Loucy (cell line): ENCODE results near the gene ZNF57.

Source experiments
- H2AFZ ChIP-seq: fragments of 200-600 bp; sonication (generic); 2 replicates; pipeline ENCODE4 v1.6.0; 2016; ENCODE audit warnings: antibody characterized with exemption, mild to moderate bottlenecking, low read length, moderate library complexity
- H3F3A ChIP-seq: fragments of 200-600 bp; 2 replicates; pipeline ENCODE4 v1.6.0; 2016; ENCODE audit warnings: antibody characterized with exemption, low read depth, mild to moderate bottlenecking
- H3K27me3 ChIP-seq: fragments of 200-600 bp; sonication (generic); 2 replicates; pipeline ENCODE4 v1.6.1; 2014; ENCODE audit warnings: low read length, mild to moderate bottlenecking; ENCODE audit not compliant: insufficient read depth, poor library complexity, severe bottlenecking
- H3K36me3 ChIP-seq: fragments of 200-600 bp; sonication (generic); 2 replicates; pipeline ENCODE4 v1.6.1; 2016; ENCODE audit warnings: low read length; ENCODE audit not compliant: insufficient read depth
- H3K4me1 ChIP-seq: fragments of 200-600 bp; sonication (generic); 2 replicates; pipeline ENCODE4 v1.5.1; 2014; ENCODE audit warnings: low read length, mild to moderate bottlenecking; ENCODE audit not compliant: insufficient read depth, poor library complexity, severe bottlenecking
- H3K4me2 ChIP-seq: fragments of 200-600 bp; sonication (generic); 2 replicates; pipeline ENCODE4 v1.6.0; 2014; ENCODE audit warnings: antibody characterized with exemption, low read length, low read depth, mild to moderate bottlenecking; ENCODE audit not compliant: poor library complexity, severe bottlenecking
- H3K4me3 ChIP-seq: fragments of 200-600 bp; sonication (generic); 2 replicates; pipeline ENCODE4 v1.5.1; 2014; ENCODE audit warnings: low read length, mild to moderate bottlenecking, mixed read lengths; ENCODE audit not compliant: poor library complexity, severe bottlenecking
- H3K79me2 ChIP-seq: fragments of 200-600 bp; sonication (generic); 2 replicates; pipeline ENCODE4 v1.6.1; 2014; ENCODE audit warnings: low read length; ENCODE audit not compliant: insufficient read depth
- H3K9ac ChIP-seq: fragments of 200-600 bp; sonication (generic); 2 replicates; pipeline ENCODE4 v1.6.0; 2014; ENCODE audit warnings: mild to moderate bottlenecking, low read depth, low read length, moderate library complexity; ENCODE audit not compliant: poor library complexity, severe bottlenecking
- H3K9me2 ChIP-seq: fragments of 200-600 bp; sonication (generic); replicated peaks from 2 replicates; pipeline ENCODE4 v1.6.1; 2016; ENCODE audit warnings: low read depth, low read length, mixed read lengths
- H3K9me3 ChIP-seq: fragments of 200-600 bp; sonication (generic); 2 replicates; pipeline ENCODE4 v1.6.1; 2014; ENCODE audit warnings: mild to moderate bottlenecking, antibody characterized with exemption, low read length, low read depth; ENCODE audit not compliant: insufficient read depth
- H4K20me1 ChIP-seq: fragments of 200-600 bp; sonication (generic); 2 replicates; pipeline ENCODE4 v1.6.0; 2014; ENCODE audit warnings: antibody characterized with exemption, low read length, mild to moderate bottlenecking; ENCODE audit not compliant: insufficient read depth, poor library complexity, severe bottlenecking
- CTCF ChIP-seq: fragments of 200-600 bp; sonication (generic); conservative IDR thresholded peaks from 2 replicates; pipeline ENCODE4 v1.5.1; 2014; ENCODE audit warnings: mild to moderate bottlenecking, antibody characterized with exemption, low read length
- EZH2phosphoT487 ChIP-seq: fragments of 200-600 bp; IDR thresholded peaks from 2 replicates; pipeline ENCODE4 v1.6.1; 2018; ENCODE audit warnings: antibody characterized with exemption, mild to moderate bottlenecking, moderate library complexity, borderline replicate concordance

The ZNF57 gene

DNA sequence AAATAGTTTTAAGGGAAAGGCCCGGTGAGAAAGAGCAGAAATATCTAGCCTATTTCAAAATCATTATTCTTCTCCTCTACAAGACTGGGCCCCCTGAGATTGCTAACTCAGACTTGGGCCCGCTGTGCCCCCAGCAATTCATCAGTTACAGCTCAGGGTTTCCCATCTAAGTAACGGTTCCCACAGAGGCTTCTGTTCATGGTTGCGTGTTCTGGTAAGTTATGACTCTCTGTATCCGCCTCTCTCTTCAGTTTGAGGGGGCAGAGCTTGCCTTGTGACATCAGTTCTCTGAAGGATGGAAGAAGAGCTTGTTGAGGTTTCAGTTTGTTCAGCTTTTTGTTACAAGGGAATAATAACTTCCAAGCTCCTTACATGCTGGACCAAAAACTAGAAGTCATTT, 11.6 kb downstream of the ZNF57 start:
- Histone ChIP-seq H3K4me1 (no peaks in the 10 kb centered on the region), H3K4me3 (no peak overlapping the region), H3K27me3 (no peaks in the 10 kb centered on the region), H3K9ac (no peak overlapping the region), H3K79me2 (peaks cover 8% of the 10 kb centered on the region; the same call in 1 of the 2 replicates), H3K9me2 (no peaks in the 10 kb centered on the region), H2AFZ (no peak overlapping the region), H3K4me2 (no peak overlapping the region), H3F3A (no peaks in the 10 kb centered on the region), H4K20me1 (no peaks in the 10 kb centered on the region), H3K36me3 (peaks cover 18% of the 10 kb centered on the region; the same call in 1 of the 2 replicates), H3K9me3 (no peaks in the 10 kb centered on the region)
- TF ChIP-seq CTCF (no peak), EZH2phosphoT487 (no peak)

DNA sequence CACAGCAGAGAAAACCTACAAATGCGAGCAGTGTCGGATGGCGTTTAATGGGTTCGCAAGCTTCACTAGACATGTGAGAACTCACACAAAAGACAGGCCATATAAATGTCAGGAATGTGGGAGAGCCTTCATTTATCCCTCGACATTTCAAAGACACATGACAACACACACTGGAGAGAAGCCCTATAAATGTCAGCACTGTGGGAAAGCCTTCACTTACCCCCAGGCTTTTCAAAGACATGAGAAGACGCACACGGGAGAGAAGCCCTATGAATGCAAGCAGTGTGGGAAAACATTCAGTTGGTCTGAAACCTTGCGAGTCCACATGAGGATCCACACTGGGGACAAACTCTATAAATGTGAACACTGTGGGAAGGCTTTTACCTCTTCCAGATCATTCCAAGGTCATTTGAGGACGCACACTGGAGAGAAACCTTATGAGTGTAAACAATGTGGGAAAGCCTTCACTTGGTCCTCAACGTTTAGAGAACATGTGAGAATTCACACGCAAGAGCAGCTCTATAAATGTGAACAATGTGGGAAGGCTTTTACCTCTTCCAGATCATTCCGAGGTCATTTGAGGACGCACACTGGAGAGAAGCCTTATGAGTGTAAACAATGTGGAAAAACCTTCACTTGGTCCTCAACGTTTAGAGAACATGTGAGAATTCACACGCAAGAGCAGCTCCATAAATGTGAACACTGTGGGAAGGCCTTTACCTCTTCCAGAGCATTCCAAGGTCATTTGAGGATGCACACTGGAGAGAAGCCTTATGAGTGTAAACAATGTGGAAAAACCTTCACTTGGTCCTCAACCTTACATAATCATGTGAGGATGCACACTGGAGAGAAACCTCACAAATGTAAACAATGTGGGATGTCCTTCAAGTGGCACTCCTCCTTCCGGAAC, 16.8 kb downstream of the ZNF57 start:
- no peak for TF ChIP-seq CTCF
- no peak for TF ChIP-seq EZH2phosphoT487
- no peaks in the 10 kb centered on the region for H3K79me2 ChIP-seq
- H2AFZ ChIP-seq: no peak overlapping the region
- no peaks in the 10 kb centered on the region for H3K9me2 ChIP-seq
- H3K9me3 ChIP-seq: no peaks in the 10 kb centered on the region
- no peak overlapping the region for H3K9ac ChIP-seq
- no peak overlapping the region for H3K4me3 ChIP-seq
- no peaks in the 10 kb centered on the region for H3F3A ChIP-seq
- H4K20me1 ChIP-seq: no peaks in the 10 kb centered on the region
- H3K36me3 ChIP-seq: peaks cover 34% of the 10 kb centered on the region; the same call in 1 of the 2 replicates
- no peaks in the 10 kb centered on the region for H3K4me1 ChIP-seq
- H3K27me3 ChIP-seq: no peaks in the 10 kb centered on the region
- H3K4me2 ChIP-seq: no peak overlapping the region

DNA sequence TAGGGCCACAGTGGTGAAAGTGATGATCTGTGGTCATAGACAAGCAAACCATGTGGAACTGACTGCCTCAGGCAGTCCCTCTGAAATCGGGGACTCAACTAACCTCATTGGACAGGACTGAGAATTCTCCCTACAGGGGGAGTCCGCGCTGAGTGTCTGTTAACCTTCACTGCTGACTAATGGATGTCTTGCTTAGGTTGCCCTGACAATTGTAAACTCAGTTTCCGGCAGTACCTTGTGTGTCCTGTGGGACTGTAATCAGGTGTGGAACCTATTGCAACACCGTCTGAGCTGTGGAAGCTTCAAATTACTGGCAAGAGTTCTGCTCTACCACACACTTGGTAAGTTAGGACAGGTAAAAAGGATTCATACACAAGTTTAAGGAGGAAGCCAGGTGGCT, 22.3 kb downstream of the ZNF57 start:
- Histone ChIP-seq H3F3A (no peaks in the 10 kb centered on the region), H2AFZ (no peak overlapping the region), H3K79me2 (no peaks in the 10 kb centered on the region), H3K9me2 (no peaks in the 10 kb centered on the region), H3K27me3 (no peaks in the 10 kb centered on the region), H3K36me3 (peaks cover 9% of the 10 kb centered on the region; the same call in 1 of the 2 replicates), H4K20me1 (no peaks in the 10 kb centered on the region), H3K4me2 (no peak overlapping the region), H3K4me3 (no peak overlapping the region), H3K9me3 (no peaks in the 10 kb centered on the region), H3K9ac (no peak overlapping the region), H3K4me1 (no peaks in the 10 kb centered on the region)
- TF ChIP-seq CTCF: no peak
- no peak for TF ChIP-seq EZH2phosphoT487
